PC-3 (cell line): ENCODE data around the gene PACRG. TPM values are rescaled to one million over a fixed set of nuclear protein-coding genes. Genes with fewer than 3 reads are reported as not detected.

Source experiments
- ATAC-seq: fragments of 200-7000 bp; cut with Tn5 transposase; 2 replicates; pipeline ENCODE4 v1.9.1; 2020; ENCODE audit warnings: mild to moderate bottlenecking, moderate library complexity
- BruUV-seq: library from RNA; stranded (reverse); fragments of 400-500 nt; replicated peaks from 2 replicates; lab custom pipeline; 2021; lab: Mats Ljungman, UMichigan
- CTCF ChIA-PET: fragments of 300-600 bp; sonication (Branson Sonifier 250); formaldehyde crosslinking; loops from one replicate; lab custom pipeline; 2022; ENCODE audit warnings: antibody characterized with exemption; lab: Charles Lee
- POLR2A ChIA-PET: fragments of 300-600 bp; sonication (Branson Sonifier 250); formaldehyde crosslinking; loops from one replicate; lab custom pipeline; 2022; ENCODE audit warnings: antibody characterized with exemption; ENCODE audit not compliant: unreplicated experiment; lab: Charles Lee
- DNase-seq: peaks from one replicate; pipeline ENCODE4 v3.0.0-alpha.2; 2015
- H2AFZ ChIP-seq: fragments of 300-600 bp; sonication (generic); 2 replicates; pipeline ENCODE4 v1.6.0; 2016; ENCODE audit warnings: antibody characterized with exemption, low read length
- H3F3A ChIP-seq: fragments of 300-600 bp; sonication (generic); one replicate; pipeline ENCODE4 v1.6.0; 2017; ENCODE audit warnings: antibody characterized with exemption, low read length, control low read depth, mild to moderate bottlenecking; ENCODE audit not compliant: unreplicated experiment
- H3K27ac ChIP-seq: fragments of 300-600 bp; sonication (generic); 2 replicates; pipeline ENCODE4 v1.5.1; 2016; ENCODE audit warnings: mild to moderate bottlenecking, low read length
- H3K27me3 ChIP-seq: fragments of 300-600 bp; sonication (generic); 2 replicates; pipeline ENCODE4 v1.6.1; 2016; ENCODE audit warnings: low read length, mixed read lengths
- H3K36me3 ChIP-seq: fragments of 300-600 bp; sonication (generic); 2 replicates; pipeline ENCODE4 v1.6.1; 2016; ENCODE audit warnings: low read depth, mixed run types, low read length, mixed read lengths
- H3K4me1 ChIP-seq: fragments of 300-600 bp; sonication (generic); 2 replicates; pipeline ENCODE4 v1.5.1; 2016; ENCODE audit warnings: low read length; ENCODE audit not compliant: insufficient read depth
- H3K4me2 ChIP-seq: fragments of 300-600 bp; sonication (generic); 2 replicates; pipeline ENCODE4 v1.6.0; 2016; ENCODE audit warnings: low read length
- H3K4me3 ChIP-seq: fragments of 300-600 bp; sonication (generic); 2 replicates; pipeline ENCODE4 v1.5.1; 2016; ENCODE audit warnings: mild to moderate bottlenecking, low read length, mixed read lengths
- H3K79me2 ChIP-seq: fragments of 300-600 bp; sonication (generic); 2 replicates; pipeline ENCODE4 v1.6.1; 2017; ENCODE audit warnings: low read length, mixed read lengths
- H3K9ac ChIP-seq: fragments of 300-600 bp; sonication (generic); 2 replicates; pipeline ENCODE4 v1.6.0; 2016; ENCODE audit warnings: mild to moderate bottlenecking, low read length
- H3K9me2 ChIP-seq: fragments of 300-600 bp; sonication (generic); replicated peaks from 2 replicates; pipeline ENCODE4 v1.6.1; 2016; ENCODE audit warnings: mixed run types, low read length, mixed read lengths
- H3K9me3 ChIP-seq: fragments of 300-600 bp; sonication (generic); 2 replicates; pipeline ENCODE4 v1.6.1; 2016; ENCODE audit warnings: low read length, mixed read lengths
- H4K20me1 ChIP-seq: fragments of 300-600 bp; sonication (generic); 2 replicates; pipeline ENCODE4 v1.6.1; 2016; ENCODE audit warnings: low read length, mixed read lengths
- EZH2 ChIP-seq: fragments of 300-600 bp; sonication (generic); IDR thresholded peaks from one replicate; pipeline ENCODE4 v1.6.1; 2017; ENCODE audit warnings: antibody characterized with exemption, mild to moderate bottlenecking, low read length; ENCODE audit not compliant: unreplicated experiment
- EZH2phosphoT487 ChIP-seq: fragments of 300-600 bp; sonication (generic); IDR thresholded peaks from 2 replicates; pipeline ENCODE4 v1.6.1; 2018; ENCODE audit warnings: mild to moderate bottlenecking, antibody characterized with exemption, low read length, borderline replicate concordance
- intact Hi-C: fragments of 100-400 bp; cut with micrococcal nuclease; formaldehyde crosslinking; loops from 2 replicates; pipeline ENCODE4 v1.9.0; 2023
- total RNA-seq: library from RNA; depleted of rRNA; stranded (reverse); fragments of >200 nt; gene quantifications from 2 replicates; pipeline ENCODE4 v1.2.3, GENCODE V29; 2014
- TF ChIP-seq, protein P1 (sequence below): fragments of 300-600 bp; sonication (generic); conservative IDR thresholded peaks from 2 replicates; pipeline ENCODE4 v1.5.1; 2017; ENCODE audit warnings: antibody characterized with exemption, low read depth, mild to moderate bottlenecking, low read length

Gene PACRG
- total RNA-seq, 1 experiment from 2014 or later, result not detected

DNA sequence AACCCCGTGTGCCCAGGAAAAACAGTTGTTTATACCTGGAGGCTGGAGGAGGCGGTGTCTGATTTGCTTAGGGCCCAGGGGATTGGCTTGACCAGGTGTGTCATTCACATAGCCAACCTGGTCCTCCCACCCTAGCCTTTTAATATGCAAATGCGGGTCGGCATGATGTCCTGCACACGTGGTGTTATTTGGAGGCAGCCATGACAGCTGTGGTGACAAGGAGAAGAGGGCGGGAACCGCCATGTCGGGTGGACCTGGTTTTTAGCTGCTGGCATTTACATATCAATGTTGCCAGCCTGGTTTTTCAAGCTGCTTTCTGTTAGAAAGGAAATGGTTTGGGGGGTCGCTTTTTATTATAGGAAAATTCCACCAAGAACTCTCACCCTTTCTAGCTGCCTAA lies 395.3 kb downstream of the PACRG start:
- Histone ChIP-seq H3K27ac (no peak overlapping the region), H3K9me3 (no peaks in the 10 kb centered on the region), H3K4me2 (no peak overlapping the region), H3K9ac (no peak overlapping the region), H2AFZ (no peak overlapping the region), H3K9me2 (no peaks in the 10 kb centered on the region), H4K20me1 (no peaks in the 10 kb centered on the region), H3K4me1 (no peaks in the 10 kb centered on the region), H3F3A (no peaks in the 10 kb centered on the region), H3K27me3 (peaks cover 28% of the 10 kb centered on the region), H3K36me3 (no peaks in the 10 kb centered on the region), H3K79me2 (no peaks in the 10 kb centered on the region), H3K4me3 (no peak overlapping the region)
- TF ChIP-seq EZH2phosphoT487, result no peak
- TF ChIP-seq, protein P1, sequence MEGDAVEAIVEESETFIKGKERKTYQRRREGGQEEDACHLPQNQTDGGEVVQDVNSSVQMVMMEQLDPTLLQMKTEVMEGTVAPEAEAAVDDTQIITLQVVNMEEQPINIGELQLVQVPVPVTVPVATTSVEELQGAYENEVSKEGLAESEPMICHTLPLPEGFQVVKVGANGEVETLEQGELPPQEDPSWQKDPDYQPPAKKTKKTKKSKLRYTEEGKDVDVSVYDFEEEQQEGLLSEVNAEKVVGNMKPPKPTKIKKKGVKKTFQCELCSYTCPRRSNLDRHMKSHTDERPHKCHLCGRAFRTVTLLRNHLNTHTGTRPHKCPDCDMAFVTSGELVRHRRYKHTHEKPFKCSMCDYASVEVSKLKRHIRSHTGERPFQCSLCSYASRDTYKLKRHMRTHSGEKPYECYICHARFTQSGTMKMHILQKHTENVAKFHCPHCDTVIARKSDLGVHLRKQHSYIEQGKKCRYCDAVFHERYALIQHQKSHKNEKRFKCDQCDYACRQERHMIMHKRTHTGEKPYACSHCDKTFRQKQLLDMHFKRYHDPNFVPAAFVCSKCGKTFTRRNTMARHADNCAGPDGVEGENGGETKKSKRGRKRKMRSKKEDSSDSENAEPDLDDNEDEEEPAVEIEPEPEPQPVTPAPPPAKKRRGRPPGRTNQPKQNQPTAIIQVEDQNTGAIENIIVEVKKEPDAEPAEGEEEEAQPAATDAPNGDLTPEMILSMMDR, result no peak
- DNase-seq (no peak), ATAC-seq (no peak)
- CTCF ChIA-PET, result no interaction called here
- POLR2A ChIA-PET, result no interaction called here
- no TSS peak for BruUV-seq
- intact Hi-C loops, result no loop called here

DNA sequence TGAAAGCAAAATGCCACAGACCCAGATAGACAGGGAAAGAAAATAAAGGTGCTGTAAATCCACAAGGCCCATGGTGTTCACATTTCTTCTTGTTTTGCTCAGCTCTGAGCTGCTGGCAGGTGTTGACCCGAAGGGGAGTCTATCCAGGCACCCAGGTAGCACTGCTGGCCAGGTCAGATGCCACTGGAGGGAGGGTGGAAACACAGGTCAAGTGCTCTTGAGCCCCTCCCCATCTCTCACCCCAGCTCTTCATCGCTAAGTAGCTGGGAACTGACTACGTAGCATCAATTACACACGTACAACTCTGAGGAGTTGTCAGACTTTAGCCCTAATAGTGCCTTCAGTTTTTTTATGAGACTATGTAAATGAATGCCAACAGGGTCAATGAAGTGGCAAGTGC lies 399.0 kb downstream of the PACRG start:
- no peaks in the 10 kb centered on the region for H3K9me2 ChIP-seq
- ChIA-PET POLR2A (no interaction called here), CTCF (no interaction called here)
- H4K20me1 ChIP-seq, result no peaks in the 10 kb centered on the region
- H3K9ac ChIP-seq, result no peak overlapping the region
- H3K79me2 ChIP-seq, result no peaks in the 10 kb centered on the region
- H3K27ac ChIP-seq, result no peak overlapping the region
- TF ChIP-seq EZH2phosphoT487 (no peak), EZH2 (no peak)
- TF ChIP-seq, protein P1, result no peak
- no peak overlapping the region for H2AFZ ChIP-seq
- no peaks in the 10 kb centered on the region for H3F3A ChIP-seq
- ATAC-seq (no peak), DNase-seq (no peak)
- H3K4me1 ChIP-seq, result no peaks in the 10 kb centered on the region
- no peaks in the 10 kb centered on the region for H3K9me3 ChIP-seq
- no peak overlapping the region for H3K4me2 ChIP-seq
- intact Hi-C loops, result no loop called here
- peaks cover 37% of the 10 kb centered on the region for H3K27me3 ChIP-seq
- BruUV-seq, result no TSS peak
- no peak overlapping the region for H3K4me3 ChIP-seq
- no peaks in the 10 kb centered on the region for H3K36me3 ChIP-seq

DNA sequence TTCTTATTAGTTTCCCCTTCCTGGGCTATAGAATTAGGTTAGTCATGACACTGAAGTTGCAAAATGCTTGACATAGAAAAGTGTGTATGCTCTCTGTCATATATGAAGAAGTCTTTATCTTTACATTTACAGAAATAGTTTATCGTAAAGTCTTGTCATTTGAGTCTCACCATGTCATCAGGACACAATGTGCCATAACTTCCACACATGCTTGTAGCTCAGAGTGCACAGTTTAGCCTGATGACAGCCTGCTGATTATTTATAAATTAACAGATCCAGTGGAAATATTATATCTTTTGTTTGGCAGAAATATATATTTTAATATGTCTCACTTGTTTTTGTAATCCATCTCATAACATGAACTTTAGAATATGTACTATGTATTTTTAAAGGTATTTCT lies 399.8 kb downstream of the PACRG start:
- H3K27me3 ChIP-seq, result peaks cover 37% of the 10 kb centered on the region
- BruUV-seq, result no TSS peak
- CTCF ChIA-PET, result no interaction called here

More for the DNA sequence above, 399.8 kb downstream of the PACRG start:
- Histone ChIP-seq H3K4me3 (no peak overlapping the region), H3K27ac (no peak overlapping the region), H3K4me2 (no peak overlapping the region), H3F3A (no peaks in the 10 kb centered on the region), H3K9ac (no peak overlapping the region), H3K9me2 (no peaks in the 10 kb centered on the region), H3K79me2 (no peaks in the 10 kb centered on the region), H3K4me1 (no peaks in the 10 kb centered on the region), H4K20me1 (no peaks in the 10 kb centered on the region), H2AFZ (no peak overlapping the region), H3K36me3 (no peaks in the 10 kb centered on the region), H3K9me3 (no peaks in the 10 kb centered on the region)
- intact Hi-C loops, result no loop called here
- DNase-seq (no peak), ATAC-seq (no peak)
- POLR2A ChIA-PET, result no interaction called here
- TF ChIP-seq, protein P1, result no peak
- TF ChIP-seq EZH2phosphoT487, result no peak
- TF ChIP-seq EZH2, result no peak
